Measurements from ENCODE around the gene SOX13. TPM values are rescaled to one million over a fixed set of nuclear protein-coding genes. Genes with fewer than 3 reads are reported as not detected.
A peak's percentile ranks its signal among the peaks of the same experiment; 100 is the strongest.

SOX13 gene
- total and polyA plus RNA-seq, 9 donors, result 12.0 to 43.0 (median 21.8) TPM

DNA sequence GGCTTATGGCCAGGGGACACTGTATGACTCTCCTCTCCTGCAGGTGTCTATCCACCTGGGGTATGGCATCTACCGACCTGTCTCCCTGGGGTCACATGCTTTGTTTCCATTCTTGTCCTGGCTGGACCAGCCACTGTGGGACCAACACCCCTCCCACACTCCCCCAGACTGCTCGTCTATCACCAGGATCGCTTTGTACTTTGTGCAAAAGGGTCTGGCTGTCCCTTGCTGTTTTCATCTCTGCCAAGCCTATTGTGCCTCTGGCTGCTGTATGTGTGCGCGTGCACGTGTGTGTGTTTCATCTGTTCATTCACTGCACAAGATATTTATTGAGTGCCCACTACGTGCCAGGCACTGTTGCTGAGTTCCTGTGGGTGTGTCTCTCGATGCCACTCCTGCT is 53.5 kb downstream of the SOX13 start:
- TF ChIP-seq POLR2A (IDR thresholded peaks at IDR 0.05), result no peak
- TF ChIP-seq, protein P1, sequence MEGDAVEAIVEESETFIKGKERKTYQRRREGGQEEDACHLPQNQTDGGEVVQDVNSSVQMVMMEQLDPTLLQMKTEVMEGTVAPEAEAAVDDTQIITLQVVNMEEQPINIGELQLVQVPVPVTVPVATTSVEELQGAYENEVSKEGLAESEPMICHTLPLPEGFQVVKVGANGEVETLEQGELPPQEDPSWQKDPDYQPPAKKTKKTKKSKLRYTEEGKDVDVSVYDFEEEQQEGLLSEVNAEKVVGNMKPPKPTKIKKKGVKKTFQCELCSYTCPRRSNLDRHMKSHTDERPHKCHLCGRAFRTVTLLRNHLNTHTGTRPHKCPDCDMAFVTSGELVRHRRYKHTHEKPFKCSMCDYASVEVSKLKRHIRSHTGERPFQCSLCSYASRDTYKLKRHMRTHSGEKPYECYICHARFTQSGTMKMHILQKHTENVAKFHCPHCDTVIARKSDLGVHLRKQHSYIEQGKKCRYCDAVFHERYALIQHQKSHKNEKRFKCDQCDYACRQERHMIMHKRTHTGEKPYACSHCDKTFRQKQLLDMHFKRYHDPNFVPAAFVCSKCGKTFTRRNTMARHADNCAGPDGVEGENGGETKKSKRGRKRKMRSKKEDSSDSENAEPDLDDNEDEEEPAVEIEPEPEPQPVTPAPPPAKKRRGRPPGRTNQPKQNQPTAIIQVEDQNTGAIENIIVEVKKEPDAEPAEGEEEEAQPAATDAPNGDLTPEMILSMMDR (IDR thresholded peaks at IDR 0.05), result no peak
- no peak for TF ChIP-seq EP300 (IDR thresholded peaks at IDR 0.05)
- Histone ChIP-seq H3K27me3 (no peaks in the 10 kb centered on the region), H3K27ac (peak overlapping the region in 1 of 2 donors; percentile 19), H3K36me3 (no peaks in the 10 kb centered on the region), H3K9me3 (no peaks in the 10 kb centered on the region), H3K4me1 (ENCODE audit: insufficient read depth) (peaks cover 14% of the 10 kb centered on the region), H3K4me3 (no peak overlapping the region)
- no peak for DNase-seq
- 60 to 77% (median 74%) methylated on average over 8 of the region's 8 CpGs for WGBS, 3 donors
- intact Hi-C loops (cut with DNase I), result loop anchor here in 3 of 4 donors (5.0 to 10.0 kb wide), 5 partner anchors 44 to 504 kb away; partner anchors contain the start of gene SOX13 (in 1 of the 3)

DNA sequence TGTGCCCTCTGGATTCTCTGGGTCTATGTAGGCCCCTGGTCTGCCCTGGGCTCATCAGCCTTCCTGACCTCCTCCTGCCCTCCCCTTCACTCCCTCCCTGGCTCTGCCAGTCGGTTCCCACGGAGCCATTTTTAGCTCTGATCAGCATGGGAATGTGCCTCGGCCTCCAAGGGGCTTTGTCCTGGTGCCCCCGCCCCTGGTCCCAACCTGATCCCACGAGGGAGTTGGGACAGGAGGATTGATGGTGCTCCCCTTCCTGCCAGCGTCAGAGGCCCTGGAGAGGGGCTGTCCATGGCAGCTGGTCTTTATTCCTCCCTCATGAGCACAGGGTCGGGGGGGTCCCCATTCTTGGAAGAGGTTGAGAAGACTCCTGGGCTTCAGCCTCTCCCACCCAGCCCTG is 54.0 kb downstream of the SOX13 start:
- TF ChIP-seq POLR2A (IDR thresholded peaks at IDR 0.05) (no peak), EP300 (IDR thresholded peaks at IDR 0.05) (no peak)
- TF ChIP-seq, protein P1 (IDR thresholded peaks at IDR 0.05), result no peak
- Histone ChIP-seq H3K4me1 (ENCODE audit: insufficient read depth) (peaks cover 17% of the 10 kb centered on the region), H3K27ac (peak overlapping the region; percentile 43 to 51), H3K9me3 (no peaks in the 10 kb centered on the region), H3K36me3 (no peaks in the 10 kb centered on the region), H3K4me3 (no peak overlapping the region), H3K27me3 (no peaks in the 10 kb centered on the region)
- no peak for DNase-seq
- intact Hi-C loops (cut with DNase I), result loop anchor here in 3 of 4 donors (5.0 to 10.0 kb wide), 5 partner anchors 45 to 505 kb away; partner anchors contain the start of gene SOX13 (in 1 of the 3)
- 29 to 45% (median 35%) methylated on average over 7 of the region's 7 CpGs for WGBS, 3 donors

DNA sequence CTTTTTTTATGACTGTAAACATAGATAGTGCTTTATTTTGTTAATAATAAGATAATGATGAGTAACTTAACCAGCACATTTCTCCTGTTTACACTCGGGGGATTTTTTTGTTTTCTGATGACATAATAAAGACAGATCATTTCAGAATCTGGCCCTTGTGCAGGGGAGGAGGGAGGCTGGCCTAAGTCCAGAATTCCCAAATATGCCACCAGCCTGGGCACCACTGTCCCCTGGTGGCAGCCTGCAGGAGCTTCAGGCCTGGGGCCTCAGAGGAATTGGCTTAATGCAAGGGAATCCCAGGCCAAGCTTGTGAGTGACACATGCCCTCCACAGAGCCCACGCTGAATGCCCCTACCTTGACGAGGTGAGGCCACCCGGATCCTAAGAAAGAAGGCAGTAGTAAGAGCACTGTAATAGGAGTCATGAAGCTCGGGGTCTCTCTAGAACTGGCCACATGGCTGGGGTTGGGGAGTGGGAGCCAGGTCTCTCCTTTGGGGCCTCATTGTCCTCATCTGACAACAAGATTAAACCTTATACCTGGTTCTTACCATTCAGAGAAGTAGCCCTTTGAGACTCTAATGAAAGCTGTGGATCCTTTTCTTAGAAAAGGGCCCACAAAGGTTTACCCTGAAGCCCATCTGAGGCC is 54.8 kb downstream of the SOX13 start:
- Histone ChIP-seq H3K4me1 (ENCODE audit: insufficient read depth) (peaks cover 17% of the 10 kb centered on the region), H3K27ac (peak overlapping the region in 1 of 2 donors; percentile 49), H3K4me3 (no peak overlapping the region), H3K36me3 (no peaks in the 10 kb centered on the region), H3K27me3 (no peaks in the 10 kb centered on the region), H3K9me3 (no peaks in the 10 kb centered on the region)
- DNase-seq, result peak; percentile 43 to 72 (median 58)
- no peak for TF ChIP-seq POLR2A (IDR thresholded peaks at IDR 0.05)
- TF ChIP-seq, protein P1 (IDR thresholded peaks at IDR 0.05), result peak; percentile 40 to 71 (median 68)
- intact Hi-C loops (cut with DNase I), result loop anchor here (2.0 to 10.0 kb wide), 8 partner anchors 45 to 505 kb away; partner anchors contain the start of genes SNRPE (in 1 of the 4) and SOX13 (in 1 of the 4)
- 47 to 54% (median 51%) methylated on average over 5 of the region's 5 CpGs for WGBS, 3 donors

DNA sequence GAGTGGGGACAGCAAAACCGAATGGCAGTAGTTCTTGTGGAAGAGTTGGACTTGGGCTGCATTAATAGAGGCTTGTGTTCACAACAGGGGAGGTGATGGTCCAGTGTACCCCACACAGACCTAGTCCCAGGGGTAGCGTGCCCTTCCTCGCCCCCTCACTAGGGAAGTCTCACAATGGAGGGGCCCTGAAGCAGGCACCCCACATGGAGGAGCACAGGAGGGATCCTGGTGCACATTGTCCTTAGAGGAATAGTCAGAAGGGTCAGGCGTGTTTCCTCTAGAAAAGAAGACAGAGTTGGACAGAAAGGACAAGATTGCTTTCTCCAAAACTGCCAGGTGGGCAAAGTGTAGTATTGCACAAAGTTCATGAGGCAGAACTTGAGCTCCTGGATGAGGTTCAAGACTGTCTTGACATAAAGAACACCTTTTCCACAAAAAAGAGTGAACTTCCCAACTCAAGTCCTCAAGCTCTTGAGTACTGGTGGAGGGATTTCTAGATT is 55.6 kb downstream of the SOX13 start:
- Histone ChIP-seq H3K4me3 (no peak overlapping the region), H3K4me1 (ENCODE audit: insufficient read depth) (peaks cover 17% of the 10 kb centered on the region)
- TF ChIP-seq EP300 (IDR thresholded peaks at IDR 0.05) (no peak), POLR2A (IDR thresholded peaks at IDR 0.05) (no peak)
- TF ChIP-seq, protein P1 (IDR thresholded peaks at IDR 0.05), result no peak

More for the DNA sequence above, 55.6 kb downstream of the SOX13 start:
- Histone ChIP-seq H3K27ac (peak overlapping the region in 1 of 2 donors; percentile 66), H3K9me3 (no peaks in the 10 kb centered on the region), H3K27me3 (no peaks in the 10 kb centered on the region), H3K36me3 (no peaks in the 10 kb centered on the region)
- WGBS, 3 donors, result 66 to 85% (median 72%) methylated on average over 4 of the region's 4 CpGs
- intact Hi-C loops (cut with DNase I), result loop anchor here (2.0 to 10.0 kb wide), 8 partner anchors 46 to 506 kb away; partner anchors contain the start of genes SNRPE (in 1 of the 4) and SOX13 (in 1 of the 4)
- no peak for DNase-seq
